Measurements from ENCODE around the gene LIM2.

DNA sequence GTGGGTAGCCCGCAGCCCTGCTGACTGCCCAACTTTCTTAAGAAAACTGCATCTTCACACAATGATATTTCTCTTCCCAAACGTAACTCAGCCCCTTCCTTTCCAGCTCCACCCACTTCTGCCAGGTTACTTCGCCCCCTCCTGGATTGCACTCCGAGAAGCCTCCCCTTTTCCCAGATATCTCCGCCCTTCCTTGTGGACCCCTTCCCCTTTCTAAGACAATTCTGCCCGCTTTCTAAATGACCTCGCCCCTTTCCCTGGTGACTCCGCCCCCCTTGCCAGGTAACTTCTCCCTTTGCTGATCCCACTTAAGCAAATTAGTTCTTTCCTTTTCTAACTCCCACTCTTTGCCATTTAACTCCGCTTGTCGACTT, 48.5 kb downstream of the LIM2 start:
- TF ChIP-seq, protein P1, sequence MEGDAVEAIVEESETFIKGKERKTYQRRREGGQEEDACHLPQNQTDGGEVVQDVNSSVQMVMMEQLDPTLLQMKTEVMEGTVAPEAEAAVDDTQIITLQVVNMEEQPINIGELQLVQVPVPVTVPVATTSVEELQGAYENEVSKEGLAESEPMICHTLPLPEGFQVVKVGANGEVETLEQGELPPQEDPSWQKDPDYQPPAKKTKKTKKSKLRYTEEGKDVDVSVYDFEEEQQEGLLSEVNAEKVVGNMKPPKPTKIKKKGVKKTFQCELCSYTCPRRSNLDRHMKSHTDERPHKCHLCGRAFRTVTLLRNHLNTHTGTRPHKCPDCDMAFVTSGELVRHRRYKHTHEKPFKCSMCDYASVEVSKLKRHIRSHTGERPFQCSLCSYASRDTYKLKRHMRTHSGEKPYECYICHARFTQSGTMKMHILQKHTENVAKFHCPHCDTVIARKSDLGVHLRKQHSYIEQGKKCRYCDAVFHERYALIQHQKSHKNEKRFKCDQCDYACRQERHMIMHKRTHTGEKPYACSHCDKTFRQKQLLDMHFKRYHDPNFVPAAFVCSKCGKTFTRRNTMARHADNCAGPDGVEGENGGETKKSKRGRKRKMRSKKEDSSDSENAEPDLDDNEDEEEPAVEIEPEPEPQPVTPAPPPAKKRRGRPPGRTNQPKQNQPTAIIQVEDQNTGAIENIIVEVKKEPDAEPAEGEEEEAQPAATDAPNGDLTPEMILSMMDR (IDR thresholded peaks at IDR 0.05): no peak
- no peak for TF ChIP-seq POLR2A (IDR thresholded peaks at IDR 0.05)

Data from uterus (tissue), 2 donors.